Endothelial cell of coronary artery (primary cell): ENCODE measurements around the gene KMT2E. TPM values are rescaled to one million over a fixed set of nuclear protein-coding genes. Genes with fewer than 3 reads are reported as not detected.

Experiments
- total RNA-seq: library from RNA; depleted of rRNA; stranded (reverse); fragments of >200 nt; gene quantifications from 2 replicates; pipeline ENCODE4 v1.2.3, GENCODE V29; 2014

The KMT2E gene
- 68.9 and 103 TPM in 2 replicates for total RNA-seq

DNA sequence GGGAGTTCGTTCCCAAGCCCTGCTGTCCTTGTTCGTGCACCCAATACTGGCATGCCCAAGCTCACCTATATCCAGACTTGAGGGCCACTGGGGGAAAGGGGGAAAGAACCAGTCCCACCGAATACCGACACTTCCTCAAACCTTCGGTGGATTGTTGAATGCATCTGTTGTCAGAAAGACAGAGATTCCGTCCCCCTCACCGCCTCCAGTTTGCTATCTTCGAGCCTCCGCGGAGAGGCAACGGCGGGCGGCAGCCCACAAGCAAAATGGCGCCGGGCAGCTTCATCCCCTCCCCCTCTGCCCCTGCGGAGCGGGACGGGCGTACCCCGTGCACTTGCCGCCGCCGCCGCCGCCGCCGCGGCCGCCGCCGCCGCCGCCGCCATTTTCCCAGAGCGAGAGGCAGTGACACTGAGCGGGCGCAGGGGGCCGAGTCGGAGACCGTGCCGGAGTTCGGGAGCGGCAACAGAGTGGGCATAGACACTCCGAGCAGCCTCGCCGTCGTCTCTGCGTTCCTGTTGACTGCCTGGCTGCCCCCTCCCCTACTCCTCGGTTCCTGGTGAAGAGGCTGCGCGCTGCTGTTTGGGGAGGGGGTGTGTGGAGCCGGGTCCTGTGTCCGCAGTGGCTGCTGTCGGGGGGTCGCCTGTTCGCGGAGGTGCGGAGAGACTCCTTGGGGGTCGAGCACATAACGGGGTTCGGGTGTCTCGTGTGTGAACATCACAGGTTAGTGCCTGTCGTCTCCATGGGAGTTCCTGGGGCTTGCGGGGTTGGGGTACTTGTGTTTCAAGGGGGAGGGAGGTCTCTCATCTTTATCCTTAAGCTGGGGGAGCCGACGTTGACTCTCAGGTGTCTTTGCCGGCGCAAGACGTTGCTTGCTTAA, at the start of gene KMT2E:
TSS of gene KMT2E (plus strand) at position 390 of the 877 bp plus-strand sequence. CDS start 26,748 bp downstream, outside the sequence.

